AG10803 (cell line): Measurements from ENCODE around the gene OSBPL10.

Experiments used
- DNase-seq: peaks from one replicate; pipeline ENCODE4 v3.0.0; 2010; ENCODE audit warnings: low read depth
- H3K4me3 ChIP-seq: 2 replicates; pipeline ENCODE4 v1.5.1; 2011; ENCODE audit warnings: mild to moderate bottlenecking, low read length, control low read depth
- CTCF ChIP-seq: conservative IDR thresholded peaks from 2 replicates; pipeline ENCODE4 v1.5.1; 2011; ENCODE audit warnings: mild to moderate bottlenecking, low read length, control low read depth, inconsistent platforms

OSBPL10 gene

GRCh38 chr3:31926543-31926942, 54.5 kb downstream of the OSBPL10 start:
- H3K4me3 ChIP-seq, result no peak overlapping the region
- no peak for TF ChIP-seq CTCF
- DNase-seq, result no peak

GRCh38 chr3:31925271-31925630, 55.8 kb downstream of the OSBPL10 start:
- DNase-seq, result no peak
- TF ChIP-seq CTCF, result no peak
- no peak overlapping the region for H3K4me3 ChIP-seq

- H3K4me3 ChIP-seq, result no peak overlapping the region
- DNase-seq, result no peak
- no peak for TF ChIP-seq CTCF
Measured at GRCh38 chr3:31924610-31925270, 56.3 kb downstream of the OSBPL10 start.

- no peak for TF ChIP-seq CTCF
- no peak overlapping the region for H3K4me3 ChIP-seq
- DNase-seq, result no peak
Measured at GRCh38 chr3:31922962-31923361, 58.1 kb downstream of the OSBPL10 start.

GRCh38 chr3:31921837-31922236, 59.2 kb downstream of the OSBPL10 start:
- no peak overlapping the region for H3K4me3 ChIP-seq
- no peak for DNase-seq
- TF ChIP-seq CTCF, result no peak

GRCh38 chr3:31920310-31920709, 60.8 kb downstream of the OSBPL10 start:
- no peak overlapping the region for H3K4me3 ChIP-seq
- no peak for TF ChIP-seq CTCF
- no peak for DNase-seq

- no peak for DNase-seq
- H3K4me3 ChIP-seq, result no peak overlapping the region
- no peak for TF ChIP-seq CTCF
Measured at GRCh38 chr3:31919528-31919927, 61.5 kb downstream of the OSBPL10 start.
